Measurements from ENCODE around the gene PLA2G2F. TPM values are rescaled to one million over a fixed set of nuclear protein-coding genes. Genes with fewer than 3 reads are reported as not detected.

Gene PLA2G2F
- total and polyA plus RNA-seq, 2 experiments from 2014 or later: not detected

DNA sequence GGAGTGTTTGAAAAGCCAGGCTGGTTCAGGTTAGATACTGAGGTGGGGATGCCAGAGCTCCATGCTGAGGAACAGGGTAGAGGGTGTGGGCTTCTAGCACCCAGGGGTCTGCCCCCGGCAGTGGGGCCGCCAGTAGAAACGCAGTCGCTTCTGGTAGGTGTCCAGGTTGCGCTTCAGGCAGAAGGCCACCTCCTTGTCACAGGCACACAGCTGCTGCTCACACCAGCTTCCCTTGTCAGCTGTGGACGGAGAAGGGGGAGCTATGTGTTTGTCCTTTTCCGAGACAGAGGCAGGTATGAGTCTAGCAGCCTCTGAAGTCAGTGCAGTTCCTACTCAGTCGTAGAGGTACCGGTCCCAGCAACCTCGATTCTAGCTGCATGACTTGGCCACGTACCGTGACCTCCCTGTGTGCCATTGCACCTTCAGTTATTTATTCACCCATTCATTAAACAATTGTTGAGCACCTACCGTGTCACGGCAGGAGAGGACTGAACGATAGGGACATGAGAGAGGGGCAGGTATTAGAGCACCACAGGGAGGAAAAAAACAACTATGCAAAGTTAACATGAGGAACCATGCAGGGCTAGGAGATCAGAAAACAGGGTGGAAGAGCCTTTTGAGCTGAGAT, 25.0 kb upstream of the PLA2G2F start (continued):
- no peak for TF ChIP-seq ZNF462 (CRISPR knock-in tag; IDR thresholded peaks at IDR 0.05)
- TF ChIP-seq CTCF (conservative IDR thresholded peaks at IDR 0.05; ENCODE audit: low read depth in 2 of 2): no peak
- no peak for TF ChIP-seq STAT1 (IDR thresholded peaks at IDR 0.05; ENCODE audit: unreplicated experiment)
- no peak for TF ChIP-seq ZNF331 (CRISPR knock-in tag; IDR thresholded peaks at IDR 0.05; ENCODE audit: low read depth)
- TF ChIP-seq, protein P1, sequence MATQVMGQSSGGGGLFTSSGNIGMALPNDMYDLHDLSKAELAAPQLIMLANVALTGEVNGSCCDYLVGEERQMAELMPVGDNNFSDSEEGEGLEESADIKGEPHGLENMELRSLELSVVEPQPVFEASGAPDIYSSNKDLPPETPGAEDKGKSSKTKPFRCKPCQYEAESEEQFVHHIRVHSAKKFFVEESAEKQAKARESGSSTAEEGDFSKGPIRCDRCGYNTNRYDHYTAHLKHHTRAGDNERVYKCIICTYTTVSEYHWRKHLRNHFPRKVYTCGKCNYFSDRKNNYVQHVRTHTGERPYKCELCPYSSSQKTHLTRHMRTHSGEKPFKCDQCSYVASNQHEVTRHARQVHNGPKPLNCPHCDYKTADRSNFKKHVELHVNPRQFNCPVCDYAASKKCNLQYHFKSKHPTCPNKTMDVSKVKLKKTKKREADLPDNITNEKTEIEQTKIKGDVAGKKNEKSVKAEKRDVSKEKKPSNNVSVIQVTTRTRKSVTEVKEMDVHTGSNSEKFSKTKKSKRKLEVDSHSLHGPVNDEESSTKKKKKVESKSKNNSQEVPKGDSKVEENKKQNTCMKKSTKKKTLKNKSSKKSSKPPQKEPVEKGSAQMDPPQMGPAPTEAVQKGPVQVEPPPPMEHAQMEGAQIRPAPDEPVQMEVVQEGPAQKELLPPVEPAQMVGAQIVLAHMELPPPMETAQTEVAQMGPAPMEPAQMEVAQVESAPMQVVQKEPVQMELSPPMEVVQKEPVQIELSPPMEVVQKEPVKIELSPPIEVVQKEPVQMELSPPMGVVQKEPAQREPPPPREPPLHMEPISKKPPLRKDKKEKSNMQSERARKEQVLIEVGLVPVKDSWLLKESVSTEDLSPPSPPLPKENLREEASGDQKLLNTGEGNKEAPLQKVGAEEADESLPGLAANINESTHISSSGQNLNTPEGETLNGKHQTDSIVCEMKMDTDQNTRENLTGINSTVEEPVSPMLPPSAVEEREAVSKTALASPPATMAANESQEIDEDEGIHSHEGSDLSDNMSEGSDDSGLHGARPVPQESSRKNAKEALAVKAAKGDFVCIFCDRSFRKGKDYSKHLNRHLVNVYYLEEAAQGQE (IDR thresholded peaks at IDR 0.05; ENCODE audit: unreplicated experiment): no peak
- no peak for TF ChIP-seq POLR2AphosphoS5 (IDR thresholded peaks at IDR 0.05; ENCODE audit: low read depth)
- no peak for TF ChIP-seq EZH2 (IDR thresholded peaks at IDR 0.05; ENCODE audit: low read depth, unreplicated experiment)
- TF ChIP-seq, protein P2, sequence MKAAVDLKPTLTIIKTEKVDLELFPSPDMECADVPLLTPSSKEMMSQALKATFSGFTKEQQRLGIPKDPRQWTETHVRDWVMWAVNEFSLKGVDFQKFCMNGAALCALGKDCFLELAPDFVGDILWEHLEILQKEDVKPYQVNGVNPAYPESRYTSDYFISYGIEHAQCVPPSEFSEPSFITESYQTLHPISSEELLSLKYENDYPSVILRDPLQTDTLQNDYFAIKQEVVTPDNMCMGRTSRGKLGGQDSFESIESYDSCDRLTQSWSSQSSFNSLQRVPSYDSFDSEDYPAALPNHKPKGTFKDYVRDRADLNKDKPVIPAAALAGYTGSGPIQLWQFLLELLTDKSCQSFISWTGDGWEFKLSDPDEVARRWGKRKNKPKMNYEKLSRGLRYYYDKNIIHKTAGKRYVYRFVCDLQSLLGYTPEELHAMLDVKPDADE (IDR thresholded peaks at IDR 0.05): no peak
